GM18511 (cell line): ENCODE data around the gene SRSF8.

Experiments
- ATAC-seq: cut with Tn5 transposase; IDR thresholded peaks from one replicate; pipeline ENCODE4 v1.9.1; 2021; ENCODE audit warnings: mild to moderate bottlenecking, moderate library complexity; ENCODE audit not compliant: unreplicated experiment

Gene SRSF8

GRCh38 chr11:95067841-95068219, 1.1 kb downstream of the SRSF8 start:
- no peak for ATAC-seq

GRCh38 chr11:95068549-95068948, 1.8 kb downstream of the SRSF8 start:
- peak; percentile 63 for ATAC-seq

- ATAC-seq, result no peak
Measured at GRCh38 chr11:95070471-95070870, 3.8 kb downstream of the SRSF8 start.

GRCh38 chr11:95072948-95073347, 6.2 kb downstream of the SRSF8 start:
- no peak for ATAC-seq

- no peak for ATAC-seq
Measured at GRCh38 chr11:95074792-95075563, 8.3 kb downstream of the SRSF8 start.

- ATAC-seq, result peak; percentile 76
Measured at GRCh38 chr11:95076416-95076815, 9.7 kb downstream of the SRSF8 start.

GRCh38 chr11:95076981-95077380, 10.3 kb downstream of the SRSF8 start:
- no peak for ATAC-seq

GRCh38 chr11:95078526-95078925, 11.8 kb downstream of the SRSF8 start:
- no peak for ATAC-seq

- ATAC-seq, result no peak
Measured at GRCh38 chr11:95081010-95081409, 14.3 kb downstream of the SRSF8 start.

- no peak for ATAC-seq
Measured at GRCh38 chr11:95081412-95081811, 14.7 kb downstream of the SRSF8 start.

GRCh38 chr11:95082576-95083001, 15.9 kb downstream of the SRSF8 start:
- ATAC-seq, result no peak

GRCh38 chr11:95084509-95084908, 17.8 kb downstream of the SRSF8 start:
- peak; percentile 40 for ATAC-seq

GRCh38 chr11:95085117-95085816, 18.5 kb downstream of the SRSF8 start:
- no peak for ATAC-seq

- no peak for ATAC-seq
Measured at GRCh38 chr11:95086151-95086550, 19.4 kb downstream of the SRSF8 start.

GRCh38 chr11:95086836-95087570, 20.3 kb downstream of the SRSF8 start:
- ATAC-seq, result no peak

GRCh38 chr11:95088946-95089619, 22.4 kb downstream of the SRSF8 start:
- peak; percentile 54 for ATAC-seq

- ATAC-seq, result peak; percentile 85
Measured at GRCh38 chr11:95089620-95090542, 23.2 kb downstream of the SRSF8 start, which contains the start of gene ENDOD1. TSS of gene ENDOD1 (plus strand) at chr11:95089846. CDS start at chr11:95089928, 82 bp downstream.

GRCh38 chr11:95091663-95092180, 25.0 kb downstream of the SRSF8 start:
- no peak for ATAC-seq

- no peak for ATAC-seq
Measured at GRCh38 chr11:95092549-95093324, 26.0 kb downstream of the SRSF8 start.
